Measurements from ENCODE around the gene NUP43.

DNA sequence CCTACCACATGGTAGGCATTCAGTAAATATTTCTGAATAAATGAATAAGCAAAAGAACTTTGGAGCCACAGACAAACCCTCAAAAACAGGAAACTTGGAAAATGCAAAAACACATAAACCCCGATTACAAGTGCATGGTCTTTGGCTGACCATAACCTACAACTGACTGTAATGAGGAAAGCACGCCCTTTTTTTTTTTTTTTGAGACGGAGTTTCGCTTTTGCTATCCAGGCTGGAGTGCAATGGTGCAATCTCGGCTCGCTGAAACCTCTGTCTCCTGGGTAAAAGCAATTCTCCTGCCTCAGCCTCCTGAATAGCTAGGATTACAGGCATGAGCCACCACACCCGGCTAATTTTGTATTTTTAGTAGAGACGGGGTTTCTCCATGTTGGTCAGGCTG is 16.5 kb downstream of the NUP43 start:
- TF ChIP-seq POLR2A (IDR thresholded peaks at IDR 0.05) = no peak
- TF ChIP-seq, protein P1, sequence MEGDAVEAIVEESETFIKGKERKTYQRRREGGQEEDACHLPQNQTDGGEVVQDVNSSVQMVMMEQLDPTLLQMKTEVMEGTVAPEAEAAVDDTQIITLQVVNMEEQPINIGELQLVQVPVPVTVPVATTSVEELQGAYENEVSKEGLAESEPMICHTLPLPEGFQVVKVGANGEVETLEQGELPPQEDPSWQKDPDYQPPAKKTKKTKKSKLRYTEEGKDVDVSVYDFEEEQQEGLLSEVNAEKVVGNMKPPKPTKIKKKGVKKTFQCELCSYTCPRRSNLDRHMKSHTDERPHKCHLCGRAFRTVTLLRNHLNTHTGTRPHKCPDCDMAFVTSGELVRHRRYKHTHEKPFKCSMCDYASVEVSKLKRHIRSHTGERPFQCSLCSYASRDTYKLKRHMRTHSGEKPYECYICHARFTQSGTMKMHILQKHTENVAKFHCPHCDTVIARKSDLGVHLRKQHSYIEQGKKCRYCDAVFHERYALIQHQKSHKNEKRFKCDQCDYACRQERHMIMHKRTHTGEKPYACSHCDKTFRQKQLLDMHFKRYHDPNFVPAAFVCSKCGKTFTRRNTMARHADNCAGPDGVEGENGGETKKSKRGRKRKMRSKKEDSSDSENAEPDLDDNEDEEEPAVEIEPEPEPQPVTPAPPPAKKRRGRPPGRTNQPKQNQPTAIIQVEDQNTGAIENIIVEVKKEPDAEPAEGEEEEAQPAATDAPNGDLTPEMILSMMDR (IDR thresholded peaks at IDR 0.05) = no peak
